Measurements from ENCODE around the gene FDXACB1.

Gene FDXACB1

DNA sequence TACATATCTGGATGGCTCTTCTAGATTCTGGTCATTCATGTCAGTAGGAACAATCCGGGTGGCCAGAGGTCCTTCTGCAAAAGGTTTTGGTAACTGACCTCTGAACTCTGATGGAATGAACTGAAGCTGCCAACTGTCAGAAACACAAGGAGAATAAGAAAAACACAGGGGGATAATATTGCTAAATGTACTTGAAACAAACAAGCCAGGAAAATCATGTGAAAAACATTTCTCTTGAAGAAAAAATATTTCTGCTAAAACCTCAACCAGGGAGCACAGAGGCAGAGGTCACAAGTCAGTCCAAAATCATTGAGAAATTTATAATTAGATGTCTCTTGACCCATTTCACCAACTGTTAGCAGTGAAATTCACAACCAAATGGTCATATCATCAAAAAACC lies 42.8 kb downstream of the FDXACB1 start:
- no peak overlapping the region for H3K27ac ChIP-seq
- TF ChIP-seq, protein P1, sequence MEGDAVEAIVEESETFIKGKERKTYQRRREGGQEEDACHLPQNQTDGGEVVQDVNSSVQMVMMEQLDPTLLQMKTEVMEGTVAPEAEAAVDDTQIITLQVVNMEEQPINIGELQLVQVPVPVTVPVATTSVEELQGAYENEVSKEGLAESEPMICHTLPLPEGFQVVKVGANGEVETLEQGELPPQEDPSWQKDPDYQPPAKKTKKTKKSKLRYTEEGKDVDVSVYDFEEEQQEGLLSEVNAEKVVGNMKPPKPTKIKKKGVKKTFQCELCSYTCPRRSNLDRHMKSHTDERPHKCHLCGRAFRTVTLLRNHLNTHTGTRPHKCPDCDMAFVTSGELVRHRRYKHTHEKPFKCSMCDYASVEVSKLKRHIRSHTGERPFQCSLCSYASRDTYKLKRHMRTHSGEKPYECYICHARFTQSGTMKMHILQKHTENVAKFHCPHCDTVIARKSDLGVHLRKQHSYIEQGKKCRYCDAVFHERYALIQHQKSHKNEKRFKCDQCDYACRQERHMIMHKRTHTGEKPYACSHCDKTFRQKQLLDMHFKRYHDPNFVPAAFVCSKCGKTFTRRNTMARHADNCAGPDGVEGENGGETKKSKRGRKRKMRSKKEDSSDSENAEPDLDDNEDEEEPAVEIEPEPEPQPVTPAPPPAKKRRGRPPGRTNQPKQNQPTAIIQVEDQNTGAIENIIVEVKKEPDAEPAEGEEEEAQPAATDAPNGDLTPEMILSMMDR (IDR thresholded peaks at IDR 0.05): no peak
- no peak for TF ChIP-seq ZFX (IDR thresholded peaks at IDR 0.05; ENCODE audit: borderline replicate concordance)

DNA sequence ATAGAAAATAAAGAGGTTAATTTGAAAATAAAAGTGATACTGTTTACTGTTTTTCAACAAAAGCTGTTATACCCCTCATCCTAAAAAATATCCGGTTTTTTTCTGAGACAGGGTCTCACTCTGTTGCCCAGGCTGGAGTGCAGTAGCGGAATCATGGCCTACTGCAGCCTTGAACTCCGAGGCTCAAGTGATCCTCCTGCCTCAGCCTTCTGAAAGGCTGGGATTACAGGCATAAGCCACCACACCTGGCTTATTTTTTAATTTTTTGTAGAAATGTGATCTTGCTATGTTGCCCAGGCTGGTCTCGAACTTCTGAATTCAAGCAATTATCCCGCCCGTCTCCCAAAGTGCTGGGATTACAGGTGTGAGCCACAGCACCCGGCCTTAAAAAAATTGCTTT lies 43.3 kb downstream of the FDXACB1 start:
- TF ChIP-seq ZFX (IDR thresholded peaks at IDR 0.05; ENCODE audit: borderline replicate concordance): no peak
- TF ChIP-seq, protein P1 (IDR thresholded peaks at IDR 0.05): no peak

DNA sequence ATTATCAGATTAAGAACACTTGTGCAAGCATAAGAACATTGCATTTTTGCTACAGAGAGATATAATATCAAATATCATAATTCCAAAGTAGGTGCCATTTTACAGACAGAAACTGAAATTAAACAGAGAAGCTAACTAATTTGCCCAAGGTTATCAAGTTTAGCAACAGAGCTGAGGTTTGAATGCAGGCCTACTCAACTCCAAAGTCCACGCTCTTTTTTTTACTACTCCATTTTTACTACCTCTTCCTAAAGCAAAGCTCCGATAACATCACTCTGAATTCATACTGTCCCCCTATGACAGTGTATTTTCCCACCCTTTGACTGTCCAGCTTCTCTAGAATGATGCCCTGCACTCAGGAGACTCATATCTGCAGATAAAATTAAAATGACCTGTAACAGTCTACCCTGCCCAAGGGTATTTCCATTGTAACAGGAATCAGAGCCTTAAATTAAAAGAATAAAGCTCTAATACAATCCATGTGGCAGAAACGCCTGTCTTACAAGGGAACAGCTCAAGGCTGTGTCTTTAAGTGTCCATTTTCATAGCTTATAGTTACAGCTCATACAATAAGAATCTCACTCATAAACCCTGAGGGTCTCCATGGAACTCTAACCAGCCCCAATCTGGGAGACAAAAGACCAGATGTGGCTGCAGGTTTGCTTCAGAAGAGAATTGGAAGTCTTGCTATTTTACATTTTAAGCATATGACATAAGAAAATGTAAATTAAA lies 44.4 kb downstream of the FDXACB1 start:
- H3K27ac ChIP-seq: no peak overlapping the region
- no peak for TF ChIP-seq ZFX (IDR thresholded peaks at IDR 0.05; ENCODE audit: borderline replicate concordance)
- TF ChIP-seq, protein P1 (IDR thresholded peaks at IDR 0.05): no peak

More for the DNA sequence above, 43.3 kb downstream of the FDXACB1 start:
- no peak overlapping the region for H3K27ac ChIP-seq

DNA sequence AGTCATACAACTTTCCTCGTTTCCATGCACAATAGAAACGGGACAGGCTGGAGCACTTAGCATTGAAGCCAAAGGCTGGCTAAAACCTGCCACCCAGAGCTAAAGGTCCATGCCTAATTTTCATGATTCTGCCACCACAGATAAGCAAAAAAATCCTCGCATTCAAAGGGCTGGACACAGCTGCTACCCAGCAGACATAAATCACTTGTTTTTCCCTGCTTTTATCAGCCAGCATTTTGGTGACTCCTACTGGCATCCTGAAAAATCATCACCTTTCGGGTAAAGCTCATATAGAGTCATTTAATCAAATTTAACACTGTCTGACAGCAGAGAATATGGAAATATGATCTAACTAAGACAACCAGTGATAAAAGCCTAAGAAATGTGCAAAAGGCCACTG lies 45.4 kb downstream of the FDXACB1 start:
- H3K27ac ChIP-seq: no peak overlapping the region
- TF ChIP-seq, protein P1 (IDR thresholded peaks at IDR 0.05): no peak
- no peak for TF ChIP-seq ZFX (IDR thresholded peaks at IDR 0.05; ENCODE audit: borderline replicate concordance)

DNA sequence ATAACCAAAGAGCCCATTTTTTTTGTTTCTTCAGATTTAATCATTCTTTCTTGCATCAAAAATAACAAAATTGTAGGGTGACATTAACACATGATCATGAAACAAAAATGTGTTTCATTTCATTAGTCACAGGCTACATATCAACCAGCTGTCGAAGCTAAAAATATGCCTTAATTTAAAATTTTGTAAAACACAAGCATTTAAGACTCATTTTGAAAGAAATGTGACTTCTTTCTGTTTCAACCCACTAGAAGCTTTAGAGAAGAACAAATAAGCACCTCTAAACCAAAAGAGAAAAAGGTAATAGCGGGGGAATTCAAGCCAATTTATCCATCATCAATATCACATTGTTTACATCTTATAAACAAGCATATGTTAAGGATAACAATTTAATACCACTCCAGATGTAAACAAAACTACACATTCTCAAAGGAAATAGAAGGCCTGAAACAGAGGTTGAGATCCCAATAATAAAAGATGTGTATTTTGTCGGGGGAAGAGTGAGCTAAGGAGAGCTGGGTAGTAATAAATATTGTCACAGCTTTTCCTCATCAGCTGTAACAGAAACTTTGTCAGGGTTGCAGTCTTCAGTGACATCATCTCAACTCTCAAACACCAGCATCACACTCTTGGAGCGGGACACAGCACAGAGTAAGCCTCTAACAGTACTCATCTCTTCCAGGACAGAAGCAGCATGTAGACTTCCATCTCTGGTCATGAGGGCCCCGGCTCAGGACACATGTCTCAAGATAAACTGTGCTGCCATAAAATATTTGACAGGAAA lies 49.6 kb downstream of the FDXACB1 start:
- H3K27ac ChIP-seq: no peak overlapping the region
- TF ChIP-seq, protein P1 (IDR thresholded peaks at IDR 0.05): no peak
- no peak for TF ChIP-seq ZFX (IDR thresholded peaks at IDR 0.05; ENCODE audit: borderline replicate concordance)

DNA sequence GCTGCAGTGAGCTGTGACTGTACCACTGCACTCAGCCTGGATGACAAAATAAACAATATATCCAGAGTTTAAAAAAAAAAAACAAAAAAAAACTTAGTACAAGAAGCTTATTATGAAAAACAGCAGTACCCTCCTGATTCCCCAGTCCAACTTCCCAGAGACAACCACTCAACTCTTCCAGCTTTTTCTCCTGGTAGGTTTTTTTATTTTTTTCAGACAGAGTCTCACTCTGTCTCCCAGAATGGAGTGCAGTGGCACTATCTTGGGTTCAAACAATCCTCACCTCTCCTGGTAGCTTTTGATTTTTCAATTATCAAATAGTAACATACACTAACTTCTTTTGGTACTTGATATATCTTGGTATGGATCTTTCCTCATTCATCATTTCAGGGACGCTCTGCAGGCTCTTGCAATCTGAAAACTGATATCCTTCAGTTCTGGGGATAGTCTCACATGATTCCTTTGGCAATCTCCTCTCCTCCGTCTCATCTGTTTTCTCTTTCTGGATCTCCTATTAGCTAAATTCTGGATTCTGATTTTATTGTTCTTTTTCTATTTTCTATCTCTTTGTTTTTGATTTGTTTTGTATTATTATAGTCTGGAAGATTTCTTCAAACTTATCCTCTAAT lies 52.5 kb downstream of the FDXACB1 start:
- TF ChIP-seq ZFX (IDR thresholded peaks at IDR 0.05; ENCODE audit: borderline replicate concordance): no peak
- TF ChIP-seq, protein P1 (IDR thresholded peaks at IDR 0.05): no peak

More for the DNA sequence above, 52.5 kb downstream of the FDXACB1 start:
- no peak overlapping the region for H3K27ac ChIP-seq

All from 22Rv1 (cell line).